Lung (tissue), 12 donors: ENCODE measurements around the gene WDR64. TPM values are rescaled to one million over a fixed set of nuclear protein-coding genes. Genes with fewer than 3 reads are reported as not detected.

Experiments
- ATAC-seq: fragments of 200-7000 bp; cut with Tn5 transposase; one replicate; pipeline ENCODE4 v1.9.1; 2020; ENCODE audit warnings: moderate number of reproducible peaks; ENCODE audit not compliant: insufficient read depth, low FRiP score
- DNase-seq, 3 donors: peaks; one replicate each; pipeline ENCODE4 v3.0.0-alpha.2; 2013 to 2017
- H3K27ac ChIP-seq, 2 donors: one replicate each; pipeline ENCODE4 v1.5.1; 2013; ENCODE audit warnings: mild to moderate bottlenecking in 2 of 2, moderate library complexity in 2 of 2, control low read depth in 1 of 2, inconsistent platforms in 1 of 2, low read depth in 1 of 2, low read length in 1 of 2
- H3K27me3 ChIP-seq, 3 donors: one replicate each; pipeline ENCODE4 v1.5.1; 2013; ENCODE audit warnings: low read length in 2 of 3; ENCODE audit not compliant: control insufficient read depth in 3 of 3, insufficient read depth in 3 of 3
- H3K36me3 ChIP-seq, 4 donors: one replicate each; pipeline ENCODE4 v1.5.1; 2013; ENCODE audit warnings: low read length in 4 of 4, mild to moderate bottlenecking in 1 of 4, moderate library complexity in 1 of 4; ENCODE audit not compliant: control insufficient read depth in 4 of 4, insufficient read depth in 4 of 4
- H3K4me1 ChIP-seq, 5 donors: one replicate each; pipeline ENCODE4 v1.5.1; 2013; ENCODE audit warnings: low read length in 5 of 5, mild to moderate bottlenecking in 2 of 5, moderate library complexity in 1 of 5; ENCODE audit not compliant: control insufficient read depth in 5 of 5, insufficient read depth in 5 of 5
- H3K4me3 ChIP-seq: one replicate; pipeline ENCODE4 v1.5.1; 2013; ENCODE audit warnings: mild to moderate bottlenecking, control low read depth, moderate library complexity
- H3K9ac ChIP-seq, 2 donors: one replicate each; pipeline ENCODE4 v1.5.1; 2013; ENCODE audit warnings: low read length in 2 of 2, control low read depth in 1 of 2; ENCODE audit not compliant: insufficient read depth in 1 of 2
- H3K9me3 ChIP-seq, 4 donors: one replicate each; pipeline ENCODE4 v1.5.1; 2013; ENCODE audit warnings: low read length in 3 of 4, mild to moderate bottlenecking in 1 of 4, moderate library complexity in 1 of 4; ENCODE audit not compliant: control insufficient read depth in 4 of 4, insufficient read depth in 3 of 4
- CTCF ChIP-seq: IDR thresholded peaks from 2 replicates; pipeline ENCODE4 v1.5.1; 2012; ENCODE audit warnings: mild to moderate bottlenecking; ENCODE audit errors: control extremely low read depth, extremely low read depth
- WGBS, 2 donors: extraction: QIAGEN DNeasy Blood & Tissue Kit; methylation state at CpG; one replicate each; pipeline ENCODE4 v1.1.7; 2013; 5-methylcytosine and 5-hydroxymethylcytosine counted together
- polyA plus RNA-seq, 2 donors: library from polyadenylated mRNA; stranded (reverse); fragments of 200-250 nt; gene quantifications; one replicate each; pipeline ENCODE4 v1.2.1, GENCODE V29; 2013
- total RNA-seq, 2 donors: library from RNA; depleted of rRNA in 1 of 2; stranded (reverse); fragments of >200 nt in 1 of 2; gene quantifications; one replicate each; pipeline ENCODE4 v1.2.1, GENCODE V29; 2014 to 2021
- donor health status: control.
- donor health status: control.
- donor health status: Bipolar disorder and iron deficiency.
- donor health status: healthy.
- donor health status: DM: yes; HTN: yes; CAD: no.

Gene WDR64
- total and polyA plus RNA-seq, 4 donors = not detected

- no peak overlapping the region for H3K4me3 ChIP-seq
- TF ChIP-seq CTCF = no peak
- H3K9me3 ChIP-seq = peaks cover 0 to 4% (median 0%) of the 10 kb centered on the region in 4 donors
- no peaks in the 10 kb centered on the region for H3K36me3 ChIP-seq
- H3K9ac ChIP-seq = no peak overlapping the region
- no peaks in the 10 kb centered on the region for H3K27me3 ChIP-seq
- WGBS, 2 donors = 76 to 88% methylated on average over 20 of the region's 20 CpGs
- H3K27ac ChIP-seq = no peak overlapping the region
- no peaks in the 10 kb centered on the region for H3K4me1 ChIP-seq
- no peak for ATAC-seq
- peak in 2 of 3 donors; percentile 9 to 14 for DNase-seq
These were observed 97.2 kb downstream of the WDR64 start for GRCh38 chr1:241749041-241749944.

- no peak overlapping the region for H3K27ac ChIP-seq
- 79 to 82% methylated on average over 6 of the region's 6 CpGs for WGBS, 2 donors
- no peak for TF ChIP-seq CTCF
- H3K27me3 ChIP-seq = no peaks in the 10 kb centered on the region
- H3K36me3 ChIP-seq = no peaks in the 10 kb centered on the region
- DNase-seq (peak in 2 of 3 donors; percentile 10 to 37), ATAC-seq (no peak)
- no peak overlapping the region for H3K4me3 ChIP-seq
- H3K4me1 ChIP-seq = no peaks in the 10 kb centered on the region
- H3K9me3 ChIP-seq = peaks cover 0 to 4% (median 0%) of the 10 kb centered on the region in 4 donors
- no peak overlapping the region for H3K9ac ChIP-seq
These were observed 98.0 kb downstream of the WDR64 start for GRCh38 chr1:241749945-241750695.

GRCh38 chr1:241751524-241751923, 99.4 kb downstream of the WDR64 start:
- DNase-seq (no peak), ATAC-seq (no peak)
- Histone ChIP-seq H3K27ac (no peak overlapping the region), H3K4me1 (no peaks in the 10 kb centered on the region), H3K9ac (no peak overlapping the region), H3K9me3 (peaks cover 0 to 4% (median 0%) of the 10 kb centered on the region in 4 donors), H3K27me3 (no peaks in the 10 kb centered on the region), H3K4me3 (no peak overlapping the region), H3K36me3 (no peaks in the 10 kb centered on the region)
- 91 to 94% methylated on average over 5 of the region's 5 CpGs for WGBS, 2 donors
- TF ChIP-seq CTCF = no peak
